D721Med (cell line): ENCODE results near the gene HLA-DRB1.

ENCODE experiments used
- DNase-seq: peaks from one replicate; pipeline ENCODE4 v3.0.0; 2011; ENCODE audit warnings: low spot score; ENCODE audit not compliant: insufficient read length
- FAIRE-seq: peaks from 2 replicates; lab custom pipeline; 2011; peaks lifted over from hg19 to GRCh38; lab: Jason Lieb, UNC
- CTCF ChIP-seq: IDR thresholded peaks from 2 replicates; pipeline ENCODE4 v1.5.1; 2012; ENCODE audit warnings: mild to moderate bottlenecking, control low read depth; ENCODE audit not compliant: insufficient read depth; ENCODE audit errors: missing control alignments

The HLA-DRB1 gene

GRCh38 chr6:32627249-32627648 is 37.6 kb upstream of the HLA-DRB1 start:
- no peak for FAIRE-seq
- DNase-seq, result no peak
- no peak for TF ChIP-seq CTCF

GRCh38 chr6:32625137-32625536 is 35.5 kb upstream of the HLA-DRB1 start:
- no peak for TF ChIP-seq CTCF
- no peak for DNase-seq
- FAIRE-seq, result no peak

DNA sequence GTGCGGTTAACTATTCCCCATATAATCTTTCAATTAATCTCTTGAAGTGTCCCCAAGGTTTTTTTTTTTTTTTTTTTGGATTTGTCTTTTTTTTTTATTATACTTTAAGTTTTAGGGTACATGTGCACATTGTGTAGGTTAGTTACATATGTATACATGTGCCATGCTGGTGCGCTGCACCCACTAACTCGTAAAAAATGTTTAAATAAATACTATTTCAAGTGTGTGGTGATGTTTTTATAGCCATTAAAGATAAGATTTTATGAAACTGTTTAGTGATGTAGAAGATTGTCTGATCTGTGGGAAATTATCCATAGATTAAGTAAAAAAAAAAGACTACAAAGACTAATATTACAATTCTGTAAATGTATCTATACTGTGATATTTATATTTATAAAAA is 34.9 kb upstream of the HLA-DRB1 start:
- DNase-seq (no peak), FAIRE-seq (no peak)
- TF ChIP-seq CTCF, result no peak

GRCh38 chr6:32623693-32624092 is 34.0 kb upstream of the HLA-DRB1 start:
- DNase-seq, result no peak
- TF ChIP-seq CTCF, result no peak
- FAIRE-seq, result no peak

- FAIRE-seq (no peak), DNase-seq (no peak)
- TF ChIP-seq CTCF, result peak; percentile 45
These were observed 33.1 kb upstream of the HLA-DRB1 start for GRCh38 chr6:32622545-32623401.

GRCh38 chr6:32621372-32621771 is 31.7 kb upstream of the HLA-DRB1 start:
- FAIRE-seq (no peak), DNase-seq (no peak)
- no peak for TF ChIP-seq CTCF

DNA sequence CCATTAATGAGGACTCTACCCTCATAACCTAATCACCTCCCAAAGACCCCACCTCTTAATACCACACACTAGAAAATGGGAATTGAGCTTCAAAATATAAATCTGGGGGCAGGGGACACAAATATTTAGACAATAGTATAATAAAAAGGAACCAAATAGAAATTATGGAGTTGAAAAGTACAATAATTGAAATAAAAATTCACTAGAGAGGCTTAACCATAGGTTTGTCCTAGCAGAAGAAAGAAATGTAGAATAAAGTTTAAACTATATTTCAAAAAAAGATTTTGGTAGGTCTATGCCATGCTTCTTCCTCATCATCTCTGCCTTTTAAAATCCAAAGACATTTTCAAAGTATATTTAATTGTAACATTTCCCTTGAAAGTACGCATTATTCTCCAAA is 28.1 kb upstream of the HLA-DRB1 start:
- FAIRE-seq, result no peak
- no peak for DNase-seq
- no peak for TF ChIP-seq CTCF
